ENCODE data around the gene ARHGAP30.

DNA sequence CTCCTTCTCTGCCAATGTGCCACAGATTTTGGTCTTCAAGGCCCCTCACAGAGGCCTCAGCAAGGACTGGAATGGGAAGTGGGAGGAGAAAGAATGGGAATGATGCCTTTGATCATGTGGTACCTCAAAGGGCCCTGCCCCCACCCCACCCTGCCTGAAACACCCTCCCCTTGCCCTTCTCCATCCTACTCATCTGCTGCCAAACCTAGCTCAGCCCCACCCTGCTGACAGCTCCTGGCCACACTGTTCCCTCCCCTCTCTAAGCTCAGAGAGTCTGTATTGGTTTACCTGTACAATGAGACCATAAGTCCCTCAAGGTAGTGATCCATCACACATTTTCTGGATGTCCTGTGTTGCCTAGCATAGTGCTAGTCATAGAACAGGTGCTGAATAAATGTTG, 6.7 kb upstream of the ARHGAP30 start:
- TF ChIP-seq, protein P1, sequence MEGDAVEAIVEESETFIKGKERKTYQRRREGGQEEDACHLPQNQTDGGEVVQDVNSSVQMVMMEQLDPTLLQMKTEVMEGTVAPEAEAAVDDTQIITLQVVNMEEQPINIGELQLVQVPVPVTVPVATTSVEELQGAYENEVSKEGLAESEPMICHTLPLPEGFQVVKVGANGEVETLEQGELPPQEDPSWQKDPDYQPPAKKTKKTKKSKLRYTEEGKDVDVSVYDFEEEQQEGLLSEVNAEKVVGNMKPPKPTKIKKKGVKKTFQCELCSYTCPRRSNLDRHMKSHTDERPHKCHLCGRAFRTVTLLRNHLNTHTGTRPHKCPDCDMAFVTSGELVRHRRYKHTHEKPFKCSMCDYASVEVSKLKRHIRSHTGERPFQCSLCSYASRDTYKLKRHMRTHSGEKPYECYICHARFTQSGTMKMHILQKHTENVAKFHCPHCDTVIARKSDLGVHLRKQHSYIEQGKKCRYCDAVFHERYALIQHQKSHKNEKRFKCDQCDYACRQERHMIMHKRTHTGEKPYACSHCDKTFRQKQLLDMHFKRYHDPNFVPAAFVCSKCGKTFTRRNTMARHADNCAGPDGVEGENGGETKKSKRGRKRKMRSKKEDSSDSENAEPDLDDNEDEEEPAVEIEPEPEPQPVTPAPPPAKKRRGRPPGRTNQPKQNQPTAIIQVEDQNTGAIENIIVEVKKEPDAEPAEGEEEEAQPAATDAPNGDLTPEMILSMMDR (IDR thresholded peaks at IDR 0.05; ENCODE audit: low read length), result no peak
- TF ChIP-seq EZH2 (IDR thresholded peaks at IDR 0.05; ENCODE audit: borderline replicate concordance, low read length), result no peak

All from OCI-LY1 (cell line).